ENCODE results near the gene CST5.

GRCh38 chr20:23835716-23836115 lies 43.8 kb downstream of the CST5 start:
- TF ChIP-seq ELK1 (IDR thresholded peaks at IDR 0.05; ENCODE audit: low read depth, low read length) (no peak), MXI1 (IDR thresholded peaks at IDR 0.05; ENCODE audit: low read depth, low read length) (no peak), GABPA (IDR thresholded peaks at IDR 0.05; ENCODE audit: low read depth) (no peak), HDGF (IDR thresholded peaks at IDR 0.05) (no peak), ZBED1 (IDR thresholded peaks at IDR 0.05; ENCODE audit: borderline replicate concordance) (no peak), CTCF (IDR thresholded peaks at IDR 0.05 in 2 of 3, conservative IDR thresholded peaks at IDR 0.05 in 1 of 3; ENCODE audit: control insufficient read depth in 2 of 3, extremely low read depth in 1 of 3, insufficient read depth in 1 of 3, low read depth in 3 of 3, low read length in 3 of 3) (no peak), RAD21 (IDR thresholded peaks at IDR 0.05; ENCODE audit: insufficient read depth, low read depth, low read length) (no peak), POLR2A (IDR thresholded peaks at IDR 0.05; ENCODE audit: low read depth, low read length) (no peak)
